ENCODE measurements around the gene TMEM126A.

DNA sequence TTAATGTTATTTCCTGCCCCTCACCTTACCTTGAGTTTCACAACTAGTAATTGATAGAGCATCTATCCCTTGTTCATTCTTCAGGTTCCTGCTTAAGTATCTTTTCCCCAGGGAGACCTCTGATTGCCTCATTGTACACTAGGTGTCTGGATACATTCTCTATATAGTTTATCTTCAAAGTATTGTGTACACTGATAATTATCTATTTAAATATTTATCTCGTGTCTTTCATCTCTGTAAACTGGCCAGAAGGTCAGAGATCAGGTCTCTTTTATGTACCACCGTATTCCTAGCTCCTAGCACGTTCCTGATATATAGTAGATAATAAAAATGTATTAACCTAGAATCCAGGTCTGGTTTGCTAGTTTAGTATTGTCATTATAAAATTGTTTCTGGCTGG is 13.0 kb upstream of the TMEM126A start:
- TF ChIP-seq, protein P1, sequence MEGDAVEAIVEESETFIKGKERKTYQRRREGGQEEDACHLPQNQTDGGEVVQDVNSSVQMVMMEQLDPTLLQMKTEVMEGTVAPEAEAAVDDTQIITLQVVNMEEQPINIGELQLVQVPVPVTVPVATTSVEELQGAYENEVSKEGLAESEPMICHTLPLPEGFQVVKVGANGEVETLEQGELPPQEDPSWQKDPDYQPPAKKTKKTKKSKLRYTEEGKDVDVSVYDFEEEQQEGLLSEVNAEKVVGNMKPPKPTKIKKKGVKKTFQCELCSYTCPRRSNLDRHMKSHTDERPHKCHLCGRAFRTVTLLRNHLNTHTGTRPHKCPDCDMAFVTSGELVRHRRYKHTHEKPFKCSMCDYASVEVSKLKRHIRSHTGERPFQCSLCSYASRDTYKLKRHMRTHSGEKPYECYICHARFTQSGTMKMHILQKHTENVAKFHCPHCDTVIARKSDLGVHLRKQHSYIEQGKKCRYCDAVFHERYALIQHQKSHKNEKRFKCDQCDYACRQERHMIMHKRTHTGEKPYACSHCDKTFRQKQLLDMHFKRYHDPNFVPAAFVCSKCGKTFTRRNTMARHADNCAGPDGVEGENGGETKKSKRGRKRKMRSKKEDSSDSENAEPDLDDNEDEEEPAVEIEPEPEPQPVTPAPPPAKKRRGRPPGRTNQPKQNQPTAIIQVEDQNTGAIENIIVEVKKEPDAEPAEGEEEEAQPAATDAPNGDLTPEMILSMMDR (IDR thresholded peaks at IDR 0.05) = no peak
- TF ChIP-seq POLR2AphosphoS5 (IDR thresholded peaks at IDR 0.05) = no peak
